Fibroblast of lung (primary cell): ENCODE measurements around the gene RAC3.

ENCODE experiments used
- CTCF ChIP-seq, 2 donors: IDR thresholded peaks in 1 of 2; conservative IDR thresholded peaks in 1 of 2; 1 replicate in 1 of 2; 2 replicates in 1 of 2; pipeline ENCODE4 v1.5.1; 2011 to 2012; ENCODE audit warnings: low read length in 2 of 2, control low read depth in 1 of 2, inconsistent platforms in 1 of 2, low read depth in 1 of 2, mild to moderate bottlenecking in 1 of 2
- EZH2 ChIP-seq: IDR thresholded peaks from 2 replicates; pipeline ENCODE4 v1.5.1; 2012; ENCODE audit warnings: low read length, control low read depth, mild to moderate bottlenecking; ENCODE audit errors: missing control alignments

- TF ChIP-seq CTCF (conservative IDR thresholded peaks at IDR 0.05 in 1 of 2, IDR thresholded peaks at IDR 0.05 in 1 of 2; ENCODE audit: low read depth in 1 of 2, low read length in 2 of 2) (no peak), EZH2 (no peak)
Observed at GRCh38 chr17:82025401-82026107, 5.9 kb upstream of the RAC3 start.
